ENCODE measurements around the gene SIRT6.
"Not testable (repeated sequence)": the region's sequence is repeated elsewhere in the genome, so short reads cannot be mapped to it uniquely, and the experiment has no call there.

SIRT6 gene

GRCh38 chr19:4182084-4182810, at the start of gene SIRT6, which contains the start of gene ANKRD24:
SIRT6 (minus strand) TSS chr19:4182563; CDS start chr19:4182539, 24 bp downstream.
ANKRD24 (plus strand) TSS chr19:4182689; CDS start chr19:4186426, 3,737 bp downstream.
- DNase-seq (ENCODE audit: low read depth): peak; percentile 81
- peak within 1 kb of the TSS; percentile 94 for H3K4me3 ChIP-seq (ENCODE audit: low read length)
- TF ChIP-seq CTCF (conservative IDR thresholded peaks at IDR 0.05; ENCODE audit: low read depth, low read length): no peak

- H3K4me3 ChIP-seq (ENCODE audit: low read length); DNase-seq (ENCODE audit: low read depth): not testable (repeated sequence)
These were observed 49.8 kb upstream of the SIRT6 start for GRCh38 chr19:4232139-4232538.

- not testable (repeated sequence) for H3K4me3 ChIP-seq (ENCODE audit: low read length); DNase-seq (ENCODE audit: low read depth)
These were observed 49.2 kb upstream of the SIRT6 start for GRCh38 chr19:4231521-4231920.

GRCh38 chr19:4230237-4230636, 47.9 kb upstream of the SIRT6 start:
- H3K4me3 ChIP-seq (ENCODE audit: low read length); DNase-seq (ENCODE audit: low read depth): not testable (repeated sequence)

- H3K4me3 ChIP-seq (ENCODE audit: low read length): no peak within 1 kb of the TSS
- TF ChIP-seq CTCF (conservative IDR thresholded peaks at IDR 0.05; ENCODE audit: low read depth, low read length): no peak
- DNase-seq (ENCODE audit: low read depth): no peak
These were observed 47.0 kb upstream of the SIRT6 start, which contains the start of gene EBI3 for GRCh38 chr19:4229179-4229931. EBI3 (plus strand) TSS chr19:4229523; CDS start chr19:4229551, 28 bp downstream.

- no peak overlapping the region for H3K4me3 ChIP-seq (ENCODE audit: low read length)
- TF ChIP-seq CTCF (conservative IDR thresholded peaks at IDR 0.05; ENCODE audit: low read depth, low read length): no peak
- DNase-seq (ENCODE audit: low read depth): no peak
These were observed 46.4 kb upstream of the SIRT6 start for GRCh38 chr19:4228765-4229178.

GRCh38 chr19:4227771-4228170, 45.4 kb upstream of the SIRT6 start:
- no peak overlapping the region for H3K4me3 ChIP-seq (ENCODE audit: low read length)
- no peak for TF ChIP-seq CTCF (conservative IDR thresholded peaks at IDR 0.05; ENCODE audit: low read depth, low read length)
- DNase-seq (ENCODE audit: low read depth): no peak

- DNase-seq (ENCODE audit: low read depth): no peak
- no peak overlapping the region for H3K4me3 ChIP-seq (ENCODE audit: low read length)
- TF ChIP-seq CTCF (conservative IDR thresholded peaks at IDR 0.05; ENCODE audit: low read depth, low read length): no peak
These were observed 43.5 kb upstream of the SIRT6 start for GRCh38 chr19:4225885-4226284.
